Mammary epithelial cell (primary cell): ENCODE measurements around the gene RBMX.
"Not testable (repeated sequence)": the region's sequence is repeated elsewhere in the genome, so short reads cannot be mapped to it uniquely, and the experiment has no call there.

Experiments
- CTCF ChIP-seq, 2 donors: IDR thresholded peaks in 1 of 2; conservative IDR thresholded peaks in 1 of 2; 2 replicates each; pipeline ENCODE4 v1.5.1; 2011 to 2012; ENCODE audit warnings: inconsistent platforms in 2 of 2, low read length in 2 of 2, mild to moderate bottlenecking in 2 of 2, control low read depth in 1 of 2, low read depth in 1 of 2; ENCODE audit not compliant: insufficient read depth in 1 of 2; ENCODE audit errors: extremely low read depth in 1 of 2
- EZH2 ChIP-seq: IDR thresholded peaks from 2 replicates; pipeline ENCODE4 v1.6.1; 2012; ENCODE audit warnings: low read length, inconsistent platforms, borderline replicate concordance

- TF ChIP-seq CTCF (conservative IDR thresholded peaks at IDR 0.05 in 1 of 2, IDR thresholded peaks at IDR 0.05 in 1 of 2; ENCODE audit: extremely low read depth in 1 of 2, insufficient read depth in 1 of 2, low read depth in 1 of 2, low read length in 2 of 2); EZH2: not testable (repeated sequence)
These were observed 6.4 kb downstream of the RBMX start for GRCh38 chrX:136874114-136874513.
